ENCODE data around the gene STAT5B. TPM values are rescaled to one million over a fixed set of nuclear protein-coding genes. Genes with fewer than 3 reads are reported as not detected.
"Not testable (repeated sequence)": the region's sequence is repeated elsewhere in the genome, so short reads cannot be mapped to it uniquely, and the experiment has no call there.

Gene STAT5B
- total RNA-seq, 1 experiment from 2014 or later: 36.4 TPM

DNA sequence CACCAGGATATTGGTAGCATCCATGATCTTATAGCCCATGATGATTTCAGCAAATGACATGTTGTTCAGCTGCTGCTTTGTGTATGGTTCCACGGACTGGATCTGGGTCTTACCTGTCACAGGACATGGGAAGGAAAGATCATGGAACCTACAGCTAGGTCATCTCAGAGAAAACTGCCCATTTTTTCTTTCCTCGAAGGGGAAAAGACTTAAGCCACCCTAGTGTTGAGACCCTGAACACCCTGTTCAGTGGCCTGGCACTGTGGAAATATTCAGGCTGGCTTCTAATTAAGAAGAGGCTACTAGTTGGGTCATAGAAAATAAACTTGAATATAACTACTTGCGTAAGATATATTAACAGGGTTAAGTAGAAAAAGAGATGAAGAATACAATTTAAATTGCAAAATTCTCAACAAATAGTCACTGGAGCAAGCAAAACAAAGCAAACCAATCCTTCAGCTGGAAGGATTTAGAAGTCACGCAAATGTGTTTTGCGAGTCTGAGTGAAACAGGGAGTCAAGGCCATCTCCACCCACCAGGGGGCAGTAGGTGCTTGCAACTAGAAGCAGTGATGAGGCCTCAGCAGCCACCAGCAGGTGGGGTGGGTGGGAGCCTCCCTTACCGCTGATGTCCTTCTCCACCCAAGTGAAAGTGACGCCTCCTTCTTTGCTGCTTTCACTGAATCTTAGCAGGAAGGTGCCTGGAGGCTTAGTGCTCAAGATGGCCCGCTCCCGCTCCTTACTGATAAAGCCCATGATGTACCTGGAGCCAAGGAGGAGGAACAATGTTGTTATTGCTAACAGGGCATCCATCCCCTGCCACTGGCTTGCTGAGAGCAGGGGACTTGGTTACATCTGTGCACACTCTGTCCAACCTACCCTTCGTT is 46.4 kb upstream of the STAT5B start (continued):
- TF ChIP-seq, protein P1, sequence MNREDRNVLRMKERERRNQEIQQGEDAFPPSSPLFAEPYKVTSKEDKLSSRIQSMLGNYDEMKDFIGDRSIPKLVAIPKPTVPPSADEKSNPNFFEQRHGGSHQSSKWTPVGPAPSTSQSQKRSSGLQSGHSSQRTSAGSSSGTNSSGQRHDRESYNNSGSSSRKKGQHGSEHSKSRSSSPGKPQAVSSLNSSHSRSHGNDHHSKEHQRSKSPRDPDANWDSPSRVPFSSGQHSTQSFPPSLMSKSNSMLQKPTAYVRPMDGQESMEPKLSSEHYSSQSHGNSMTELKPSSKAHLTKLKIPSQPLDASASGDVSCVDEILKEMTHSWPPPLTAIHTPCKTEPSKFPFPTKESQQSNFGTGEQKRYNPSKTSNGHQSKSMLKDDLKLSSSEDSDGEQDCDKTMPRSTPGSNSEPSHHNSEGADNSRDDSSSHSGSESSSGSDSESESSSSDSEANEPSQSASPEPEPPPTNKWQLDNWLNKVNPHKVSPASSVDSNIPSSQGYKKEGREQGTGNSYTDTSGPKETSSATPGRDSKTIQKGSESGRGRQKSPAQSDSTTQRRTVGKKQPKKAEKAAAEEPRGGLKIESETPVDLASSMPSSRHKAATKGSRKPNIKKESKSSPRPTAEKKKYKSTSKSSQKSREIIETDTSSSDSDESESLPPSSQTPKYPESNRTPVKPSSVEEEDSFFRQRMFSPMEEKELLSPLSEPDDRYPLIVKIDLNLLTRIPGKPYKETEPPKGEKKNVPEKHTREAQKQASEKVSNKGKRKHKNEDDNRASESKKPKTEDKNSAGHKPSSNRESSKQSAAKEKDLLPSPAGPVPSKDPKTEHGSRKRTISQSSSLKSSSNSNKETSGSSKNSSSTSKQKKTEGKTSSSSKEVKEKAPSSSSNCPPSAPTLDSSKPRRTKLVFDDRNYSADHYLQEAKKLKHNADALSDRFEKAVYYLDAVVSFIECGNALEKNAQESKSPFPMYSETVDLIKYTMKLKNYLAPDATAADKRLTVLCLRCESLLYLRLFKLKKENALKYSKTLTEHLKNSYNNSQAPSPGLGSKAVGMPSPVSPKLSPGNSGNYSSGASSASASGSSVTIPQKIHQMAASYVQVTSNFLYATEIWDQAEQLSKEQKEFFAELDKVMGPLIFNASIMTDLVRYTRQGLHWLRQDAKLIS (CRISPR knock-in tag; IDR thresholded peaks at IDR 0.05; ENCODE audit: borderline replicate concordance): no peak
- TF ChIP-seq KAT7 (CRISPR knock-in tag; IDR thresholded peaks at IDR 0.05; ENCODE audit: borderline replicate concordance) (no peak), OVOL2 (CRISPR knock-in tag; IDR thresholded peaks at IDR 0.05; ENCODE audit: borderline replicate concordance) (no peak), SP1 (CRISPR knock-in tag; conservative IDR thresholded peaks at IDR 0.05) (0 out of 2 replicates have a peak, but pooled peaks have one; percentile 54), ZNF138 (CRISPR knock-in tag; conservative IDR thresholded peaks at IDR 0.05) (no peak), ZNF317 (CRISPR knock-in tag; IDR thresholded peaks at IDR 0.05; ENCODE audit: borderline replicate concordance, low read depth) (no peak)
- TF ChIP-seq, protein P2, sequence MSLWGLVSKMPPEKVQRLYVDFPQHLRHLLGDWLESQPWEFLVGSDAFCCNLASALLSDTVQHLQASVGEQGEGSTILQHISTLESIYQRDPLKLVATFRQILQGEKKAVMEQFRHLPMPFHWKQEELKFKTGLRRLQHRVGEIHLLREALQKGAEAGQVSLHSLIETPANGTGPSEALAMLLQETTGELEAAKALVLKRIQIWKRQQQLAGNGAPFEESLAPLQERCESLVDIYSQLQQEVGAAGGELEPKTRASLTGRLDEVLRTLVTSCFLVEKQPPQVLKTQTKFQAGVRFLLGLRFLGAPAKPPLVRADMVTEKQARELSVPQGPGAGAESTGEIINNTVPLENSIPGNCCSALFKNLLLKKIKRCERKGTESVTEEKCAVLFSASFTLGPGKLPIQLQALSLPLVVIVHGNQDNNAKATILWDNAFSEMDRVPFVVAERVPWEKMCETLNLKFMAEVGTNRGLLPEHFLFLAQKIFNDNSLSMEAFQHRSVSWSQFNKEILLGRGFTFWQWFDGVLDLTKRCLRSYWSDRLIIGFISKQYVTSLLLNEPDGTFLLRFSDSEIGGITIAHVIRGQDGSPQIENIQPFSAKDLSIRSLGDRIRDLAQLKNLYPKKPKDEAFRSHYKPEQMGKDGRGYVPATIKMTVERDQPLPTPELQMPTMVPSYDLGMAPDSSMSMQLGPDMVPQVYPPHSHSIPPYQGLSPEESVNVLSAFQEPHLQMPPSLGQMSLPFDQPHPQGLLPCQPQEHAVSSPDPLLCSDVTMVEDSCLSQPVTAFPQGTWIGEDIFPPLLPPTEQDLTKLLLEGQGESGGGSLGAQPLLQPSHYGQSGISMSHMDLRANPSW (CRISPR knock-in tag; conservative IDR thresholded peaks at IDR 0.05; ENCODE audit: low read depth): no peak

DNA sequence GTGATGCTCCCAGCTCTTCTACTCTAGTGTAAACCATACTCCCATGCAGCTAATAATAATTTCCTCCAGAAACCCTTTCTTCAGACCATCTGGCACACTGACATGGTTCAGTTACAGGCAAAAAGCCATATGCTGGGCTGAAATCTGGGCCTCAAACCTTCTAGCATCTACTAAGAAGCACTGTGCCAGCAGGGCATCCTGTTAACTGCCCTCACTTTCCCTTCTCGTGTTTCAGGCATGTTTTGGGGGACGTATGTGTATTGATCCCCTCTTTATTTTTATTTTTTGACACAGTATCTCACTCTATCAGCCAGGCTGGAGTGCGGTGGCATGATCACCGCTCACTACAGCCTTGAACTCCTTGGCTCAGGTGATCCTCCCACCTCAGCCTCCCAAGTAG is 45.4 kb upstream of the STAT5B start:
- Mint-ChIP-seq H3K36me3 (peaks cover 70% of the 10 kb centered on the region), H3K27ac (no peak overlapping the region), H3K27me3 (ENCODE audit: low read depth) (no peaks in the 10 kb centered on the region), H3K4me1 (peaks cover 16% of the 10 kb centered on the region), H3K4me3 (no peak overlapping the region), H3K9me3 (no peaks in the 10 kb centered on the region)
- TF ChIP-seq, protein P3, sequence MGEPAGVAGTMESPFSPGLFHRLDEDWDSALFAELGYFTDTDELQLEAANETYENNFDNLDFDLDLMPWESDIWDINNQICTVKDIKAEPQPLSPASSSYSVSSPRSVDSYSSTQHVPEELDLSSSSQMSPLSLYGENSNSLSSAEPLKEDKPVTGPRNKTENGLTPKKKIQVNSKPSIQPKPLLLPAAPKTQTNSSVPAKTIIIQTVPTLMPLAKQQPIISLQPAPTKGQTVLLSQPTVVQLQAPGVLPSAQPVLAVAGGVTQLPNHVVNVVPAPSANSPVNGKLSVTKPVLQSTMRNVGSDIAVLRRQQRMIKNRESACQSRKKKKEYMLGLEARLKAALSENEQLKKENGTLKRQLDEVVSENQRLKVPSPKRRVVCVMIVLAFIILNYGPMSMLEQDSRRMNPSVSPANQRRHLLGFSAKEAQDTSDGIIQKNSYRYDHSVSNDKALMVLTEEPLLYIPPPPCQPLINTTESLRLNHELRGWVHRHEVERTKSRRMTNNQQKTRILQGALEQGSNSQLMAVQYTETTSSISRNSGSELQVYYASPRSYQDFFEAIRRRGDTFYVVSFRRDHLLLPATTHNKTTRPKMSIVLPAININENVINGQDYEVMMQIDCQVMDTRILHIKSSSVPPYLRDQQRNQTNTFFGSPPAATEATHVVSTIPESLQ (CRISPR knock-in tag; IDR thresholded peaks at IDR 0.05): no peak
- TF ChIP-seq ZNF671 (CRISPR knock-in tag; IDR thresholded peaks at IDR 0.05) (no peak), TEAD4 (CRISPR knock-in tag; IDR thresholded peaks at IDR 0.05) (no peak), GABPB1 (CRISPR knock-in tag; IDR thresholded peaks at IDR 0.05) (no peak), TCF7 (CRISPR knock-in tag; IDR thresholded peaks at IDR 0.05; ENCODE audit: low read depth) (no peak)
- TF ChIP-seq, protein P4, sequence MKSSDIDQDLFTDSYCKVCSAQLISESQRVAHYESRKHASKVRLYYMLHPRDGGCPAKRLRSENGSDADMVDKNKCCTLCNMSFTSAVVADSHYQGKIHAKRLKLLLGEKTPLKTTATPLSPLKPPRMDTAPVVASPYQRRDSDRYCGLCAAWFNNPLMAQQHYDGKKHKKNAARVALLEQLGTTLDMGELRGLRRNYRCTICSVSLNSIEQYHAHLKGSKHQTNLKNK (CRISPR knock-in tag; IDR thresholded peaks at IDR 0.05): no peak
- CTCF ChIA-PET: interaction anchor here (1.0 to 5.4 kb wide), 7 partner anchors 9 to 206 kb away, joined by 3 to 123 read pairs (median 5); no protein-coding TSS in a partner anchor
- POLR2A ChIA-PET: interaction anchor here (0.8 kb wide), 1 partner anchor 77 kb away, joined by 3 read pairs; no protein-coding TSS in a partner anchor
- no peak for ATAC-seq
- no peak for DNase-seq (ENCODE audit: low spot score)

DNA sequence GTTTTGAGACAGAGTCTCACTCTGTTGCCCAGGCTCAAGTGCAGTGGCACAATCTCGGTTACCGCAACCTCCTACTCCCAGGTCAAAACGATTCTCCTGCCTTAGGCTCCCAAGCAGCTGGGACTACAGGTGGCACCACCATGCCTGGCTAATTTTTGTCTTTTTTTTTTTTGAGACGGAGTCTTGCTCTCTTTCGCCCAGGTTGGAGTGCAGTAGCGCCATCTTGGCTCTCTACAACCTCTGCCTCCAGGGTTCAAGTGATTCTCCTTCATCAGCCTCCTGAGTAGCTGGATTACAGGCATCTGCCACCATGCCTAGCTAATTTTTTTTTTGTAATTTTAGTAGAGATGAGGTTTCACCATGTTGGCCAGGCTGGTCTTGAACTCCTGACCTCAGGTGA is 41.8 kb upstream of the STAT5B start:
- ATAC-seq: not testable (repeated sequence)
- peaks cover 57% of the 10 kb centered on the region for H3K36me3 Mint-ChIP-seq

More for the DNA sequence above, 41.8 kb upstream of the STAT5B start:
- DNase-seq (ENCODE audit: low spot score); POLR2A ChIA-PET; H3K27ac Mint-ChIP-seq; H3K27me3 Mint-ChIP-seq (ENCODE audit: low read depth); H3K4me3 Mint-ChIP-seq; H3K9me3 Mint-ChIP-seq: not testable (repeated sequence)
- CTCF ChIA-PET: interaction anchor here (1.7 to 12.3 kb wide), 2 partner anchors 87 to 200 kb away, joined by 6 to 196 read pairs; no protein-coding TSS in a partner anchor
- peaks cover 19% of the 10 kb centered on the region for H3K4me1 Mint-ChIP-seq
